ENCODE results near the gene NCAM2.

DNA sequence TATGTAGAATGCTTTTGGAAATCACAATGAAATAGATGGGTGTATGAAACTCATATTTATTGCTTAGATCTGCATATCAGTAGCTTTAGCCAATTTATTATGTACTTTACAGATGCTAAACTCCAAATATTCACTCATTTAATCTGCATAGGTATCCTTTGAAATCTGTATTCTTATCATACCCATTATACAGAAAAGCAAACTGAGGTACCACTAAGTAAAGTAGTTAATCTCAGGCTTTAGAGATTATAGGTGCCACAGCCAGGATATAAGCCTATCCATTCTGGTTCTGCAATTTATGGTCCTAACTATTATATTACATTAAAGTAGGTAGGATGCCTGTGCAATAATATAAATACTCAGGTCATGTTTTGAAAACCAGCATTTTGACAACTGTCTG, 369.4 kb downstream of the NCAM2 start:
- no peak for TF ChIP-seq POLR2A (IDR thresholded peaks at IDR 0.05; ENCODE audit: low read depth, low read length)
- no peak for TF ChIP-seq TAF1 (IDR thresholded peaks at IDR 0.05; ENCODE audit: low read depth, low read length)

All from GM12891 (cell line).